Fibroblast of lung (primary cell): ENCODE measurements around the gene ANO2.

Experiments
- EZH2 ChIP-seq: IDR thresholded peaks from 2 replicates; pipeline ENCODE4 v1.5.1; 2012; ENCODE audit warnings: low read length, control low read depth, mild to moderate bottlenecking; ENCODE audit errors: missing control alignments
- TF ChIP-seq, protein P1 (sequence below), 2 donors: IDR thresholded peaks in 1 of 2; conservative IDR thresholded peaks in 1 of 2; 1 replicate in 1 of 2; 2 replicates in 1 of 2; pipeline ENCODE4 v1.5.1; 2011 to 2012; ENCODE audit warnings: low read length in 2 of 2, control low read depth in 1 of 2, inconsistent platforms in 1 of 2, low read depth in 1 of 2, mild to moderate bottlenecking in 1 of 2

GRCh38 chr12:5561057-5561456 is 384.0 kb downstream of the ANO2 start:
- TF ChIP-seq, protein P1, sequence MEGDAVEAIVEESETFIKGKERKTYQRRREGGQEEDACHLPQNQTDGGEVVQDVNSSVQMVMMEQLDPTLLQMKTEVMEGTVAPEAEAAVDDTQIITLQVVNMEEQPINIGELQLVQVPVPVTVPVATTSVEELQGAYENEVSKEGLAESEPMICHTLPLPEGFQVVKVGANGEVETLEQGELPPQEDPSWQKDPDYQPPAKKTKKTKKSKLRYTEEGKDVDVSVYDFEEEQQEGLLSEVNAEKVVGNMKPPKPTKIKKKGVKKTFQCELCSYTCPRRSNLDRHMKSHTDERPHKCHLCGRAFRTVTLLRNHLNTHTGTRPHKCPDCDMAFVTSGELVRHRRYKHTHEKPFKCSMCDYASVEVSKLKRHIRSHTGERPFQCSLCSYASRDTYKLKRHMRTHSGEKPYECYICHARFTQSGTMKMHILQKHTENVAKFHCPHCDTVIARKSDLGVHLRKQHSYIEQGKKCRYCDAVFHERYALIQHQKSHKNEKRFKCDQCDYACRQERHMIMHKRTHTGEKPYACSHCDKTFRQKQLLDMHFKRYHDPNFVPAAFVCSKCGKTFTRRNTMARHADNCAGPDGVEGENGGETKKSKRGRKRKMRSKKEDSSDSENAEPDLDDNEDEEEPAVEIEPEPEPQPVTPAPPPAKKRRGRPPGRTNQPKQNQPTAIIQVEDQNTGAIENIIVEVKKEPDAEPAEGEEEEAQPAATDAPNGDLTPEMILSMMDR (conservative IDR thresholded peaks at IDR 0.05 in 1 of 2, IDR thresholded peaks at IDR 0.05 in 1 of 2; ENCODE audit: low read depth in 1 of 2, low read length in 2 of 2): no peak
- TF ChIP-seq EZH2: no peak
